Mononuclear cell (primary cell): ENCODE measurements around the gene MMP15. TPM values are rescaled to one million over a fixed set of nuclear protein-coding genes. Genes with fewer than 3 reads are reported as not detected.
"Not testable (repeated sequence)": the region's sequence is repeated elsewhere in the genome, so short reads cannot be mapped to it uniquely, and the experiment has no call there.

Experiments
- H3K27me3 ChIP-seq: 2 replicates; pipeline ENCODE4 v1.6.0; 2011; ENCODE audit warnings: low read length, control low read depth; ENCODE audit not compliant: insufficient read depth
- H3K4me1 ChIP-seq: 2 replicates; pipeline ENCODE4 v1.5.1; 2011; ENCODE audit warnings: mild to moderate bottlenecking, low read length, control low read depth; ENCODE audit not compliant: insufficient read depth
- H3K4me3 ChIP-seq: 2 replicates; pipeline ENCODE4 v1.5.1; 2011; ENCODE audit warnings: mild to moderate bottlenecking, low read length, moderate library complexity
- H3K9me3 ChIP-seq: 2 replicates; pipeline ENCODE4 v1.5.1; 2011; ENCODE audit warnings: low read depth, mild to moderate bottlenecking, control low read depth, low read length
- total RNA-seq: library from RNA; depleted of rRNA; stranded (reverse); fragments of >200 nt; gene quantifications from one replicate; pipeline ENCODE4 v1.2.3, GENCODE V29; 2012

MMP15 gene
- total RNA-seq, 1 donor, result 0.10 TPM

DNA sequence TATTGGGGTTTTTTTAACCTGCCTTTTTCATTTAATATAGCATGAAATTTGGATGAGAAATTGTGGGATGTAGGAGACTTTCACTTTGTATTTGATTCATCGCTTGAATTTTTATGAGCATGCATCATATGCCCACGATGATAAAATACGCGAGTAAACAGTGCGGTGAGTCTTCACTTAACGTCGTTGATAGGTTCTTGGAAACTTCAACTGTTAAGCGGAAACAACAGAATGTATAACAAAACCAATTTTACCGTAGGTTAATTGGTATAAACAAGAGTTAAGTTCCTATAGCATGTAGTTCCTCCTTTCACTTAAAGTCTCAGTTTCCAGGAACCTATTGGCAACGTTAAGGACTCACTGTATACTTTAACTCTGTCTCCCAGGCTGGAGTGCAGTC, 28.7 kb downstream of the MMP15 start:
- Histone ChIP-seq H3K9me3 (no peaks in the 10 kb centered on the region), H3K4me3 (no peak overlapping the region), H3K27me3 (no peaks in the 10 kb centered on the region), H3K4me1 (no peaks in the 10 kb centered on the region)

GRCh38 chr16:58056580-58056979, 31.0 kb downstream of the MMP15 start:
- Histone ChIP-seq H3K27me3 (no peaks in the 10 kb centered on the region), H3K4me3 (no peak overlapping the region)

DNA sequence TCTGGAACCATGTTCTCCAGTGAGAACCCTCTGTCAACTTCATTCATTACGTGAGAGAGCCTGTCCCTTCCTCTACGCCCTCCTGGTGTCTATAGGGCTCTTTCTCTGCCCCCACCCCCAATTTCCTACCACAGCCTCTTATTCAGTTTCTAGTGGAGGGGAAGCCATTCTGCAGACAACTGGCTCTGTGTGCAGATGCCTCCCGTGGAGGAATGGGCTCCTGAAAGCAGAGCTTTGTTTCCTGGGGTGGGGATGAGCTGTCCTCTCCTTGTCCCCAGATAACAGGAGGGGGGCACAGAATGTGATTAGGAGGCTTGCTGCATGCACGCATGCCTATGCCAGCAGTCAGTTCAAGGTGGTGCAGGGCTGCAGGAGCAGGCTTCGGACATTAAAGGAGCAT, 31.6 kb downstream of the MMP15 start:
- Histone ChIP-seq H3K9me3 (no peaks in the 10 kb centered on the region), H3K4me3 (no peak overlapping the region), H3K4me1 (no peaks in the 10 kb centered on the region), H3K27me3 (no peaks in the 10 kb centered on the region)

More at GRCh38 chr16:58056580-58056979, 31.0 kb downstream of the MMP15 start:
- Histone ChIP-seq H3K4me1 (no peaks in the 10 kb centered on the region), H3K9me3 (no peaks in the 10 kb centered on the region)

DNA sequence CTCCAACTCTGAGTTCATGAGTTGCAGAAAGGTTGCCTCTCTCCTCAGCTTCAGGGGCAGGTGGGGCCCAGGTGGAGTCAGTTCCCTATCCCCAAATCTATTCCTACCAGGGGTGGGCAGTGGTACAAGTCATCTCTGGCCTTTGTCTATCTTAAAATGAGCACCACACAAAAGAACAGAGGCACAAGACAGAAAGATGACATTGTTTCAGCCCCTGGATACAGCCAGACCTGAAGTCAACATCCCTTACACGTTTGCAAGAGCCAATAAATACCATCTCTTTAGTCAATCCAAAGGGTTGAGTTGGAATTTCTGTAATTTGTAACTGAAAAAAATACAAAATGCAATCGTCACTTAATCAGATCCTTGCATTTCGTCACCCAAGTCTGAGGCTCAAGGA, 32.2 kb downstream of the MMP15 start:
- Histone ChIP-seq H3K27me3 (no peaks in the 10 kb centered on the region), H3K9me3 (no peaks in the 10 kb centered on the region), H3K4me3 (no peak overlapping the region), H3K4me1 (no peaks in the 10 kb centered on the region)

GRCh38 chr16:58062821-58063220, 37.3 kb downstream of the MMP15 start:
- Histone ChIP-seq H3K4me1 (no peaks in the 10 kb centered on the region), H3K9me3 (no peaks in the 10 kb centered on the region), H3K4me3 (no peak overlapping the region), H3K27me3 (no peaks in the 10 kb centered on the region)

DNA sequence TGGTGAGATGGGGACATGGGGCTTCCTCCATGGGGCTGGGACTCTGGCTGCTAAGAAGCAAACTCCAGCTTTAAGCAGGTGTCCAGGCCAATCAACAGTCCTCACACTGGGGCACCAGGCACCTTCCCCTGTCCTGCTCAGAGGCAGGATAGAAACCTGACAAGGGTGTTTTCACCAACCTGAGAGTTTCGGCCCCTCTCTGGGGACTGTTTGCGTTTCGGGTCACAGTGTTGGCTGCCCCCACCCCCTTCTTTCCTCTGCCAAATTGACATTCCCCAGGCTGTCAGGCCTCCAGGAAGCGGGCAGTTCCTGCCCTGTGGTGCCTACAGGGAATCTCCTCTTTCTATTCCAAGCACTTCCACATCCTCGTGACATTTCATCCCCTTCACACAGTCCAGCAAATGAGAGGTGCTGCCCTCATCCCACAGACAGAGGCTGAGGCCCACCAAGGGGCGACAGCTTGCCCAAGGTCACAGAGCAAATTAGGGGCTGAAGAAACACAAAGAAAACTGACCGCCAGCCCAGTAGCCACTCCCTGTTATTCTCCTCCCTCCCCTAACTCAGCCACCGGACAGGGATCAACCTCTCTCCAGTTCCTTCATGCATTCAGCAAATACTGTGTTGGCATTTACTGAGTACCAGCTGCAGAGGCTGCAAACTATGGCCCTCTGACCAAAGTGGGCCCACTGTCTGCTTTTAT, 38.0 kb downstream of the MMP15 start:
- Histone ChIP-seq H3K4me3 (no peak overlapping the region), H3K9me3 (no peaks in the 10 kb centered on the region), H3K4me1 (no peaks in the 10 kb centered on the region), H3K27me3 (no peaks in the 10 kb centered on the region)

GRCh38 chr16:58070585-58070984, 45.0 kb downstream of the MMP15 start:
- no peaks in the 10 kb centered on the region for H3K27me3 ChIP-seq
- no peaks in the 10 kb centered on the region for H3K4me1 ChIP-seq
- H3K4me3 ChIP-seq, result no peak overlapping the region
- no peaks in the 10 kb centered on the region for H3K9me3 ChIP-seq

DNA sequence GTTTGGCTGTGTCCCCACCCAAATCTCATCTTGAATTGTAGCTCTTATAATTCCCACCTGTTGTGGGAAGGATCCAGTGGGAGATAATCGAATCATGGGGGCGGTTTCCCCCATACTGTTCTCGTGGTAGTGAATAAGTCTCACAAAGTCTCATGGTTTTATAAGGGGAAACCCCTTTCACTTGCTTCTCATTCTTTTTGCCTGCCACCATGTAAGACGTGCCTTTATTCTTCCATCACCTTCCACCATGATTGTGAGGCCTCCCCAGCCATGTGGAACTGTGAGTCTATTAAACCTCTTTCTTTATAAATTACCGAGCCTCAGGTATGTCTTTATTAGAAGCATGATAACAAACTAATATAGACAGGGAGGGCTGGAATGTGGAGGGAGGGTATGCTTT, 46.6 kb downstream of the MMP15 start:
- H3K9me3 ChIP-seq, H3K27me3 ChIP-seq, H3K4me1 ChIP-seq, H3K4me3 ChIP-seq: not testable (repeated sequence)

- not testable (repeated sequence) for H3K27me3 ChIP-seq, H3K9me3 ChIP-seq, H3K4me3 ChIP-seq, H3K4me1 ChIP-seq
These were observed 47.5 kb downstream of the MMP15 start for GRCh38 chr16:58073086-58073485.

- no peaks in the 10 kb centered on the region for H3K9me3 ChIP-seq
- no peaks in the 10 kb centered on the region for H3K27me3 ChIP-seq
- no peaks in the 10 kb centered on the region for H3K4me1 ChIP-seq
- no peak overlapping the region for H3K4me3 ChIP-seq
These were observed 49.1 kb downstream of the MMP15 start for GRCh38 chr16:58074657-58075056.

DNA sequence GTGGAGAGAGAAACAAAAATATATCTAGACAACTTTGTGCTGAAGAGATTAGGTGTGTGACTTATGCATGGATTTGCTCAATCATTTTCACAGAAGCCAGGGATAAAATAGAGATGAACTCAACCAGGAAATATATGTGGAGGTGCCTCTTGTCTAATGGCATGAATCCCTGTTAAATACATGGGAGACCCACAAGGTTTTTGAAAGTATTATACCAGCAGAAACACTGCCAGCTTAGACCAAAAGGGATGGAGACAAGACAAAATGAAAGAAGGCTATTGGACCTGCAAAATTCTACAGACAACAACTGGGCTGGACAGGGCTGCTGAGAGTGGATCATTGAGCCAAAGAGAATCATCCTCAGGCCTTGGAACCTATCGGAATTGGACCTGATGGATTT, 51.0 kb downstream of the MMP15 start:
- no peaks in the 10 kb centered on the region for H3K4me1 ChIP-seq
- H3K27me3 ChIP-seq, result no peaks in the 10 kb centered on the region
- no peak overlapping the region for H3K4me3 ChIP-seq
- H3K9me3 ChIP-seq, result no peaks in the 10 kb centered on the region

DNA sequence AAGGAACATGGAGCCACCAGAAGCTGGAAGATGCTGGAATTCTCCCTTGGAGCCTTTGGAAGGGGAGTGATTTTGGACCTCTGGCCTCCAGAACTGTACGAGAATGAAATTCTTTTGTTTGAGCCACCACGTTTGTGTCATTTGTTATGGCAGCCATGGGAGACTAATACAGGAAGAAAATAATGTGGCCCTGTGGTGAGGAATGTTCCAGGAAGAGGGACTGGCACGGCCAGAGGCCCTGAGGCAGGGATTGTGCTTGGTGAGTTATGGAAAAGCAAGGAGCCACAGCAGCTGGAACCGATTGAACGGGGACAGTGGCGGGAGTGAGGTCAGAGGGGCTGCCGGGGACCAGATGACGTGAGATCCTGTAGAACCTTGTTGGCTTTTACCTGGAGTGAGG, 52.2 kb downstream of the MMP15 start:
- H3K4me3 ChIP-seq, result no peak overlapping the region
- no peaks in the 10 kb centered on the region for H3K4me1 ChIP-seq
- H3K9me3 ChIP-seq, result no peaks in the 10 kb centered on the region
- no peaks in the 10 kb centered on the region for H3K27me3 ChIP-seq

- H3K9me3 ChIP-seq, H3K4me1 ChIP-seq, H3K4me3 ChIP-seq, H3K27me3 ChIP-seq: not testable (repeated sequence)
These were observed 55.1 kb downstream of the MMP15 start for GRCh38 chr16:58080657-58081056.

- no peaks in the 10 kb centered on the region for H3K9me3 ChIP-seq
- no peak overlapping the region for H3K4me3 ChIP-seq
- no peaks in the 10 kb centered on the region for H3K4me1 ChIP-seq
- no peaks in the 10 kb centered on the region for H3K27me3 ChIP-seq
These were observed 56.8 kb downstream of the MMP15 start for GRCh38 chr16:58082381-58082780.

DNA sequence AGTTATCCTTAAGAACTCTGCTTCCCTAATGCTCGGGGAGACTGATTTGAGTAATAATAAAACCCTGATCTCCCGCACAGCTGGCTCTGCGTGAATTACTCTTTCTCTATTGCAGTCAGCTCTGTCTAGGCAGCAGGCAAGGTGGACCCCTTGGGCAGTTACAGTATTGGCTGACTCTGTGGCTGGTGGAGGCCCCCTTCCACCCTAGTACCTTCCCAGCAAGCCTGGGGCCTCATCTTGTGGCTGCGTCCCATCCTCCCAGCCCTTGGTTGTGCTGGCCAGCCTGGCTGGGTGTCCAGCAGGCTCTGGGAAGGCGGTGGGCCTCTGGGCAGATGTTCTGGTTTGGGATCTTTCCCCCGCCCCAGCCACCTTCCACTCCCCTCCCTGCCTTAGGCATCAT, 59.1 kb downstream of the MMP15 start:
- H3K27me3 ChIP-seq, result no peaks in the 10 kb centered on the region
- H3K9me3 ChIP-seq, result no peaks in the 10 kb centered on the region
- H3K4me3 ChIP-seq, result no peak overlapping the region
- no peaks in the 10 kb centered on the region for H3K4me1 ChIP-seq

GRCh38 chr16:58085171-58085570, 59.6 kb downstream of the MMP15 start:
- Histone ChIP-seq H3K9me3 (no peaks in the 10 kb centered on the region), H3K4me3 (no peak overlapping the region), H3K4me1 (no peaks in the 10 kb centered on the region), H3K27me3 (no peaks in the 10 kb centered on the region)
